Stromal cell of bone marrow (primary cell): ENCODE results near the gene TNNT2.

Experiments
- DNase-seq: peaks from one replicate; pipeline ENCODE4 v3.0.0-alpha.2; 2012; ENCODE audit warnings: low read depth

Gene TNNT2

DNA sequence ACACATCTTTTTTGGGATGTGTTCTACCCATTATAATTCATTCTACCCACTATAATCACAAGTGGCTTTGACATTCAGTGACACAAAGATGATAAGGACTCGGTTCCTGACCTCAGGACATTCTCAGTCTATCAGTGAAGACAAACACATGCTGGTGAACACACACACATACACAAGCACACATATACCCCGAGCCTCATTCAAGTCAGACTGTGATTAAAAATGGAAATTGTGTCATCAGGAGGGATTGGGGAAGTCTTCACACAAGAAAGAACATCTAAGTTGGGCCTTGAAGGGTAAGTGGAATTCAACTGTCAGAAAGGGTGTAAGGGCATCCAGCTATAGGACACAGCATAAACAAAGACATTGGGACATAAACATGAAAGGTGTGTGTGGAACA lies 24.2 kb upstream of the TNNT2 start:
- DNase-seq = no peak

DNA sequence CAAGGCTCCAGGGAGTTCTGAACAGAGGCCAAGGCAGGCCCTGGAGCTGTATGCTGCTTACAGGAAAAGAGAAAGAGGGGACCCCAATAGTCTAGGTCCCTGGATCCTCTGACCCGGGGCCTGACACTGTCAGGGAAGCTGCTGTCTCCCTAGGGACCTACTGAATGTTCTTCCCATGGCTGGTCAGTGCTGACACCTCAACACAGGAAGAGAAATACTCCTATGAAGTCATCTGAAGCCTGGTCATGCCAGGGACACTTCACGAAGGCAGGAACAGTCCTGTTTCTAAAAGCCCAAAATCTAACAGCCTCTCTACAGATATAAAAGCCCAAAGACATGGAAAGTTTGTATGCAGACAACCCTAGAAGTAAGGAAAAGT lies 23.4 kb upstream of the TNNT2 start:
- no peak for DNase-seq

GRCh38 chr1:201400212-201400851 lies 22.9 kb upstream of the TNNT2 start:
- no peak for DNase-seq

DNA sequence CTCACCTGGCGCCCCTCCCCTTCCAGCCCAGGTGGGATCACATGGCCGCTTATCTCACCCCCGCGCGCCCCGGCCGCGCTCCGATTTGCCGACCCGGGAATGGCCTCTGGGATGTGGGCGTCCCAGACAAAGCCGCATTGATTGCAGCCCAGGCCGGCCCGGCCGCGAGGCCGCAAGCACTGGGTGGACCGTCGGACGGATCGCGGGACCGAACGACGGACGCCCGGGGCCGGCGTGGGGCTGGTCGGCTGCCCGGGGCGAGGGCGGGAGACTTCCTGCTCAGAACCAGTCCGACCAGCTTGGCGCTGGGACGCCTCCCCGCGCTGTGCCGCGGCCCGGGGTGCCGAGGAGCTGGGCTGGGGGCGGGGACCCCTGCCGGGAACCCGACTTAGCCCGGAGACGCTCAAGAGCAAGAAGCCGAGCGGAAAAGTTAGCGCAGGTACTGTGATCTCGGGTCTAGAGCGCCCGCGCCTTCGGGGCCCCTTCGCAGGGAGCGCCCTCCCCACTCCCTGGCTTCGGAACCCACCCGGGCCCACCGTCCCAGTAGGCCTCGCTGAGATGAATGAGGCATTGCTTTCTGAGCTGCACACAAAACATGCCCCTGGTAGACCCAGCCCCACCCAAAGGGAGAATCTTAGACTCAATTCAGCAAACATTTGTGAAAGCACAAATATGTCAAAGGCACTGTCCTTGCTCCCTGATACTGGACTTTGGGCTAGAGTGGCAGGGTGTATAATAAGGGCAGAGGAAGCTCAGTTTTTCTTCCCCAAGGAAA lies 22.1 kb upstream of the TNNT2 start:
- no peak for DNase-seq

- DNase-seq = no peak
These were observed 21.5 kb upstream of the TNNT2 start, which contains the start of gene LAD1 for GRCh38 chr1:201399018-201399351. TSS of gene LAD1 (minus strand) at chr1:201399324. CDS start at chr1:201399306, 18 bp downstream.

- no peak for DNase-seq
These were observed 20.2 kb upstream of the TNNT2 start for GRCh38 chr1:201397675-201398074.

DNA sequence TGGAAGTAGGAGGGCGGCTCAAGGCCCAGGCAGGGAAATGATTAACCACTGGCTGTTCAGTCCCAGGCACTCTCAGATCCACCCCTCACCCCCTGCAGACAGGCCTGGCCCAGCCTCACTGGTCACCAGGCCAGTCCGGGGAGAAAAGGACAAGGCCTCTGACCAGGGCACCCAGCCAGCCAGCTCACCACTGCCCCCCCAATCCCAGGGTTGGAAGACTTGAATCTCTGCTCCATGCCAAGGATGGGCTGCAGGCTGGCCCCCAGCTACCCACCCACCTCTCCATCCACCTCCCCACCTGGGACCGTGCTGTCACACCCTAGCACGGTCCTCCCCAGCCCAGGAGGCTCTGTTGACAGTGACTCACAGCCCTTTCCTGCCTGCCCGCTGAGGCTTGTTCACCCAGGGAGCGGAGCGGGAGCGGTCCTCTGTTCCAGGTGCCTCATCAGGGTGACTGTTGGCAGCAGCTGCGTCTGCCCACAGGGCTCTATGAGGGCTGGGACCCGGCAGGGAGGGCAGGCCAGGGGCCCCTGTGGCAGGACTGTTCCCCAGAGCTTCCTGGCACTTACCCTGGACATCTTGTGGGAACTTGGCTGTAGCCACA lies 19.5 kb upstream of the TNNT2 start:
- no peak for DNase-seq

DNA sequence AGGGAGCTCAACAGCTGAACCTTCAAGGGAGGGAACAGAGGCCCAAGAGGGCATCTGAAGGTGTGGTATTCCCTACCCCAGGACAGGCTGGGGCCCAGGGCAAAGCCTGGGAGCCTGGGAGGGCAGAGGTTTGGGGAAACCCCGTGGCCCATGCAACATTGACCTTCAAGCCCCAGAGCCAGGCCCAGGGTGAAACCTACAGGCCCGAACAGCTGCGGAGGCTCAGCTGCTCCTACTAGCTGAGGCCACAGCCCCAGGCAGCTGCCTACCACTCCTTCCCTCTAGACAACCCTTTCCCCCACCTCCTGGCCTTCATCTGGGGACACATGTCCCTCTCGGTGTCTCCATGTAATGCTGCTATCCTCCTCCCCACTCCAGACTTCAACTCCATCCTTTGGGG lies 18.5 kb upstream of the TNNT2 start:
- no peak for DNase-seq

GRCh38 chr1:201394591-201394990 lies 17.1 kb upstream of the TNNT2 start:
- DNase-seq = no peak

DNA sequence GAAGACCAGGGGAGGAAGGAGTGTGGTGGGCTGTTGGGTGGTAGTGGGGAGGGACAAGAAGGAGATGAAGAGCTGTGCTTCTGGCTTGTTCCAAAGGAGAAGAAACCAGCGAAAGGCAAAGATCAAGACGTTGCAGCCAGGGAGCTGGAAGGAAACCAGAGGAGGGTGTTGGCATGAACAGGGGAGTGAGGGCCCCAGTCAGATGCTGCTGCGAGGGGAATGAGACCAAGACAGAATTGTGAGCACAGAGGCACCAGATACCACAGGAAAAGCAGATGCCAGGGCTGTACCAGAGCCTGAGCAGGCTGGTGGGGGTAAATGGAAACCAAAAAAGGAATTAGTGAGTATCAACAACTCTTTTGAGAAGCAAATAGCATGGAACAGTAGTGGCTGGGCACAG lies 15.6 kb upstream of the TNNT2 start:
- no peak for DNase-seq

DNA sequence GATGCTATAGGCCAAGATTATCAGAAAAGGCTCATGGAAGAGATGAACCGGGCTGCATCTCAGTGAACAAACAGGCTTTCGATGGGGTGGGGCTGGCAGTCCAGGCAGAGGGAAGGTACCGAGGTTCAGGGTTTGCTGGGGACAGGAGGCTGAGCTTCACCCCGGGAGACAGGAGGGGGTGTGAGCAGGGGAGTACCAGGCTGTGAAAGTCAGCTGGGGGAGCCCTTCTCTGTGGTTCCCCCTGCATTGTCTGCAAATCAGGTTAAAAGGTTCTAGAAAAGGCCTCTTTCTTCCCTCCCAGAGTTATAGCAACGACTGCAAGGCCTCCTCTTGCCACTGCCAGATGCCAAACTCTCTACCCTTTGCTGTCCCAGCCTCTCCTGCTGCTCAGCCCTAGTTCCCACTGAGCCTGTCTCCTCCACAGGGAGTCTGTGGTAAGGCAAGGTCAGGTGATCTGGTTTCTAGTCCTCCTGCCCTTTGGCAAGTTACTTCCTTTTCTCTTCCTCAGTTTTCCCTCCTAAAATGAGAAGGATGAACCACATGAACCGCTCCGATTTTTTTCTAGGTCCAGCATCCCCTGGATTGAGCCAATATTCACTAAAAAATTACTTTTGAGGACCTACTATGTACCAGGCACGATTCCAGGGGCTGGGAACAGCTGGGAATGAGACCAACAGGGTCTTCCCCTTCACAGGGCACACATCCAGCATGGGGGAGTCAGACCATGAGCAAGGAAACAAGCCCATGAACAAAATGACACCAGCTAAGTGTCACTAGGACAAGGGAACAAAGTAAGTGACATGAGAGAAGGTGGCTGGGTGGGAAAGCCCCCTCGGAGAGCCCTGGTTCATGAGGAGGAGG lies 14.4 kb upstream of the TNNT2 start:
- no peak for DNase-seq

GRCh38 chr1:201391225-201391624 lies 13.7 kb upstream of the TNNT2 start:
- no peak for DNase-seq

DNA sequence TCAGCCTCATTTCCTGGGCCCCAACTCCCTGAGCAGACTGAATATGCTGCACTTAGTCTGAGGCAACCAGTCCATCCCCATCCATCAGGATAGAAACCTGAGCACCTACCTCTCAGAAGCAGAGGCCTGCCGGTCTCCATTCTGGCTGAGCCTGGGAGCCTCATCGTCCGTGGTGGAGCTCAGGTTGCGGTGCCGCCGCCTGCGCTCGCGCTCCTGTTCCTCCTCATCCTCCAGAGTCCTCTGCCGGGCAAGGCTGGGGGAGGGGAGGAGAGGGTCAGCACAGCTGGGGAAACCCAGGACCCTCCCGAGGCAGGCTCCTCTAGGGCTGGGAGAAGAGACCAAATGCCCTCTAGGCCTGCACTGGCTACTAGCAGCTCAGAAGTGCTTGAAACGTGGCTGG lies 11.6 kb upstream of the TNNT2 start:
- DNase-seq = no peak

DNA sequence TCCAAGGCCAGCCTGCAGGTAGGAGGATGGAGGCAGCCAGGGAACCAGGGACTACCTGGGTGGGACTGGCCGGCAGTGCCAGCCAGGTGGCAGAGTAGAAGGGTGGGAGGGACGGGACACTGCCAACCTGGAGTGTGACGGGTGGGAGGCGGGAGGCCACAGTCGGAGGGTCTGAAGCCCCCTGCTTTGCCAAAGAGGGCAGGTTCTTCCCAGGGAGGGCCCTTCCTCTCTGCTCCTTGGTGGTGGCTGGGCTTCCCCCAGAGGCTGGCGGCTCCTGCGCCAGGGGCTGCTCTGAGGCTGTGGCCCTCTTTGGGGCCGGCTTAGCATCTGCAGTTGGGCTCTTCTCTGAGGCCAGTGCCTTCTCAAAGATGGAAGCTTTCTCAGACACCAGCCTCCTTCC lies 8.7 kb upstream of the TNNT2 start:
- DNase-seq = no peak

DNA sequence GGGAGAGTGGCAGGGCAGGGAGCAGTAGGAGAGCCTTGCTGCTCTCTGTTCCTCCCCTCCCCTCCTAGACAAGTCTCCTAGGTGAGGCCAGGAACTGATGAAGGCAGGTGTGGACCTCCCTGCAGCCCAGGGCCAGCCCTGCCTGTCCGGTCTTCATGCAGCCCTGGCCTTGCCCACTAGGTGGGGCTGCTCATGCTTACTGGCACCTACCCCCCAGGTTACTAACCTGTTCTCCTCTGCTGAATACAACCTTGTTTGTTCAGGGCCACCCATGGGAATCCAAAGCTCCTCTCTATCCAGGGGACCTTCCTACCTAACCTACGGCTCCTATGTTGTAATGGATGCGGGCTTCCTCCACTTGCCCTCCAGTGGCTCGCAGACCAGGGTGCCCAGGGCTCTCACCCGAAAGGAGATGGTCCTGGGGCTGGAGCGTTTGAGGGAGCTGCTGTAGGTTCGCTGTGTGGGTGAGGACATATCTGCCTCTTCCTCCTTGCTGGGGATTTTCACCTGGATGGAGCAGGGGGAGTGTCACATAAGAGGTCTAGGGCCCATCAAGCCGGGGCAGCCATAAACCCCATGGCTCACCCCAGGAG lies 7.9 kb upstream of the TNNT2 start:
- DNase-seq = no peak

DNA sequence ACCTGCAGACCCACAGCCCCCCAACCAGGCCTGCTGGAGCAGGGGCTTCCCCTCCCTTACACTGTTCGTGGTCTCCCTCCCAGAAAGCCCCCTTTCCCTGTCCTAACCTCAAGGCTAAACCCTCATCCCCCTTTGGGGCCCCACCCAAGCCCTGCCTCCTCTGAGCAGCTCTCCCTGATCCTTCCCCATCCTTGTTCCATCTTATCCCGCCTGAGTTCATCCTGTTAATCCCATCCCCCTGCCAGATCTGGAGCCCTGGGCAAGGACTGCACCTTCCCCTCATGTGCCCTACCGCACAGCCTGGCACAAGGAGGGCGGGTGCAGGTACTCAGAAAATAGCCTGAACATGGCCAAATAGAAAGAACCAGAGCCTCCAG lies 6.9 kb upstream of the TNNT2 start:
- no peak for DNase-seq

- DNase-seq = peak; percentile 79
These were observed 6.3 kb upstream of the TNNT2 start for GRCh38 chr1:201383647-201384405.

DNA sequence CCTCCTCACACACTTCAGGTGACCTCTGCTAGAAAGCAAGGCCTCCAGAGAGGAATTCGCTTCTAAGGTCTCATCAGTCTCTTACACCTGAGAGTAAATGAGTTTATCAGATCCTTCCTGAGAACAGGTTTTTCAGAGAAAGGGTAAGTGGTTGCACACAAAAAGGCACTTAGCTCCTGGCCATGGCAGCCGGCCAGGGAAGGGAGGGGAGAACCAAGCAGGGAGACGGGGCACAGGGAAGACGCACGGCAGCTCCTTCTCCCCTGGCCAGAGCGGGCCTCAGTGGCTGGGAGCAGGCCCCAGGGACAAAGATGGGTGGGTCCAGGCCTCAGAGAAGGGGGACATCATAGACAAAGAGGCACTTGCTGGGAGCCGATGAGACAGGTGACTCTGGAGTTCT lies 3.6 kb upstream of the TNNT2 start:
- DNase-seq = no peak

DNA sequence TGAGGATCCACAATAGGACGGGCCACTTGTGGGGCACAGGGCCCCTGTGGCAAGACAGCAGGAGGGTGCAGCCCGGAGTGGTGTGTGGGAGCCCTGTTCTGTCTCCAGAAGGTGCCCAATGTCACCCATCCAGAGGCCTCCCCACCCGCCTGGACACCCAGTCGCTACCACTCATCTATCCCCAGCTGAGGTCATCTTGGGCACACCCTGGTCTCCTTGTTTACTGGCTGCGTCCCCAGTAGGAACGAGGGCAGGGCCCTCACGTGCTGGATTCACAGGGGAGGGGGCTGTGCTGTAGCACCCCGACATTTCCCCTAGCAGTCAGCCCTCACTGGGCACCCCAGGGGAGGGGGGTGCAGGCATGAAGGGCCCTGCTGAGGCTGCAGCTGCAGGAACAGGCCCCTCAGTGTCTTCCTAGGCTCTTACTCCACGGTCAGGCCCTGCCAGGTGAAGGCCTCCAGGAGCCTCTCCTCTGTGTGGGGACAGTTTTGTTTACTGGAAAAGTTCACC lies 2.3 kb upstream of the TNNT2 start:
- no peak for DNase-seq

DNA sequence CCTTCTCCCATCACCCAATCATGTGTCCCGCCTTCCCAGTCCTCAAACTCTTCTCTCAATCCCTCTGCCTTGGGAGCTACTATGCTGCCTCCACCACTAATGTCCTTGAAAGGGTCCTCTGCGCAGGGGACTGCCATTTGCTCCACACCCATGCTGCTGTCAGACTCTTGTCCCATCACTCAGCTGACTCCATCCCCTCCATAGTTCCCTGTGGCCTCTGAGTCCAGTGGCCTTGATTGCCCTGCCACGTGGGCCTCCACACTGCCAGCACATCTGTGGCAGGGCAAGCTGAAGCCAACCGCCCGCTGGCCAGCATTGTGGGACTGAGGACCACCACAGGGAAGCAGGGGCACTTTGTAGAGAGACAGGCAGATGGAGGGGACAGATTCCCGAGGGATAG lies 1.3 kb upstream of the TNNT2 start:
- DNase-seq = no peak
